ENCODE measurements around the gene KRAS. TPM values are rescaled to one million over a fixed set of nuclear protein-coding genes. Genes with fewer than 3 reads are reported as not detected.
A peak's percentile ranks its signal among the peaks of the same experiment; 100 is the strongest.

KRAS gene
- total RNA-seq, 1 experiment from 2014 or later = 3.3 TPM

- peak; percentile 25 for DNase-seq (ENCODE audit: low read depth)
Measured at GRCh38 chr12:25155022-25155576, 95.6 kb downstream of the KRAS start.

More at GRCh38 chr12:25155022-25155576, 95.6 kb downstream of the KRAS start:
- in situ Hi-C loops (cut with HindIII; ENCODE audit: low pct_unique_long_range_greater_than_20kb, low sequenced_read_pairs) = no loop called here

Other genes with a start within 250 kb of the KRAS start
- 0.61 TPM in 1 of 2 replicates, not detected in the other for gene DNAI7, start 55.8 kb downstream of the KRAS start, total RNA-seq (2014; rRNA removed; shearing (Covaris generic); ENCODE audit: low replicate concordance)
- 12.8 and 16.9 TPM in 2 replicates for gene ETFRF1, start 55.7 kb downstream of the KRAS start, total RNA-seq (2014; rRNA removed; shearing (Covaris generic); ENCODE audit: low replicate concordance)